GM12865 (cell line): Measurements from ENCODE around the gene ELF4.

ENCODE experiments used
- DNase-seq: peaks from one replicate; pipeline ENCODE4 v3.0.0; 2010; ENCODE audit warnings: low read depth
- H3K4me3 ChIP-seq: 2 replicates; pipeline ENCODE4 v1.5.1; 2011; ENCODE audit warnings: mild to moderate bottlenecking, low read depth, low read length, control low read depth
- TF ChIP-seq, protein P1 (sequence below): IDR thresholded peaks from 2 replicates; pipeline ENCODE4 v1.5.1; 2011; ENCODE audit warnings: low read length, control low read depth, low read depth, inconsistent platforms; ENCODE audit not compliant: insufficient read depth; ENCODE audit errors: missing control alignments

The ELF4 gene

DNA sequence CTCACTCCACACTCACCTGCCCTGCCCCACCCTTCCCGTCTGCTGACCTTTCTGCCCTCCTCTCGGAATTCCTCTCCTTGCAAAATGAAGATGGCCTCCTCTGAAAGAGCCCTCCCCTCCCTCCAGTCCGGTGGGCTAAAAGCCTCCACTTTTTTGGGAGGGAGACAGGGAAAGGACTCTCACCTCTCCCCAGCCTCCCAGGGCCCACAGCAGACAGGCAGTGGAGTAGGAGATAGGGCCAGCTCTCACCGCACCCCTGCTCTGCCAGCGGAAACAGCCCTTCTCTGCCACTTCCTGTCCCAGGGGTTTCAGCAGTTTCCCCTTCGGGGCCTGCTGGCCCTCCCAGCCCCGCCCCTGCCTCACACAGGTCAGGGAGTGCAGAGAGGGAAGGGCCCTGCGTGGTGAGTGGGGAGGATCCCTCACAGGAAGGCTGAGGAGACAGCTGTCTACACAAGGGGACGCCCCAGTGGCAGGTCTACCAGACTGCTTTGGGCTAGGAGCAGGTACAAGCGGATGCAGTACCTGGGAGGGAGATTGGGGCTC is 18.2 kb downstream of the ELF4 start:
- peak overlapping the region; percentile 58 for H3K4me3 ChIP-seq

DNA sequence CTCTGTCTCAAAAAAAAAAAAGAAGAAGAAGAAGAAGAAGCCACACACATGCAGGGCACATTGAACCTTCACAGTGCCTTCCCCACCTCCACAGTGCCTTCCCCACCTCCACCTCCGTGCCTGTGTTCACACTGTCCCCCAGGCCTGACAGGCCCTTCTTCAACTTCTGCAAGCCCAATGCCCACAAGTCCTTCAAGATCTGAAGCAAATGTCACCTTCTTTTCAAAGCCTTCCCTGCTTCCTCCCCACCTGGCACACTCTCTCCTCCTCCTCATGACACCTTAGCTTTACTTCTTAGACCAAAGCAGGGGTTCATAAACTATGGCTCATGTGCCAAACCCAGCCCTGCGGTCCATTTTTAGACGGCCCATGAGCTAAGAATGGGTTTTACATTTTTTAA is 19.9 kb downstream of the ELF4 start:
- TF ChIP-seq, protein P1, sequence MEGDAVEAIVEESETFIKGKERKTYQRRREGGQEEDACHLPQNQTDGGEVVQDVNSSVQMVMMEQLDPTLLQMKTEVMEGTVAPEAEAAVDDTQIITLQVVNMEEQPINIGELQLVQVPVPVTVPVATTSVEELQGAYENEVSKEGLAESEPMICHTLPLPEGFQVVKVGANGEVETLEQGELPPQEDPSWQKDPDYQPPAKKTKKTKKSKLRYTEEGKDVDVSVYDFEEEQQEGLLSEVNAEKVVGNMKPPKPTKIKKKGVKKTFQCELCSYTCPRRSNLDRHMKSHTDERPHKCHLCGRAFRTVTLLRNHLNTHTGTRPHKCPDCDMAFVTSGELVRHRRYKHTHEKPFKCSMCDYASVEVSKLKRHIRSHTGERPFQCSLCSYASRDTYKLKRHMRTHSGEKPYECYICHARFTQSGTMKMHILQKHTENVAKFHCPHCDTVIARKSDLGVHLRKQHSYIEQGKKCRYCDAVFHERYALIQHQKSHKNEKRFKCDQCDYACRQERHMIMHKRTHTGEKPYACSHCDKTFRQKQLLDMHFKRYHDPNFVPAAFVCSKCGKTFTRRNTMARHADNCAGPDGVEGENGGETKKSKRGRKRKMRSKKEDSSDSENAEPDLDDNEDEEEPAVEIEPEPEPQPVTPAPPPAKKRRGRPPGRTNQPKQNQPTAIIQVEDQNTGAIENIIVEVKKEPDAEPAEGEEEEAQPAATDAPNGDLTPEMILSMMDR: no peak
- no peak overlapping the region for H3K4me3 ChIP-seq
- no peak for DNase-seq

More for the DNA sequence above, 18.2 kb downstream of the ELF4 start:
- TF ChIP-seq, protein P1: no peak
- DNase-seq: peak; percentile 94

DNA sequence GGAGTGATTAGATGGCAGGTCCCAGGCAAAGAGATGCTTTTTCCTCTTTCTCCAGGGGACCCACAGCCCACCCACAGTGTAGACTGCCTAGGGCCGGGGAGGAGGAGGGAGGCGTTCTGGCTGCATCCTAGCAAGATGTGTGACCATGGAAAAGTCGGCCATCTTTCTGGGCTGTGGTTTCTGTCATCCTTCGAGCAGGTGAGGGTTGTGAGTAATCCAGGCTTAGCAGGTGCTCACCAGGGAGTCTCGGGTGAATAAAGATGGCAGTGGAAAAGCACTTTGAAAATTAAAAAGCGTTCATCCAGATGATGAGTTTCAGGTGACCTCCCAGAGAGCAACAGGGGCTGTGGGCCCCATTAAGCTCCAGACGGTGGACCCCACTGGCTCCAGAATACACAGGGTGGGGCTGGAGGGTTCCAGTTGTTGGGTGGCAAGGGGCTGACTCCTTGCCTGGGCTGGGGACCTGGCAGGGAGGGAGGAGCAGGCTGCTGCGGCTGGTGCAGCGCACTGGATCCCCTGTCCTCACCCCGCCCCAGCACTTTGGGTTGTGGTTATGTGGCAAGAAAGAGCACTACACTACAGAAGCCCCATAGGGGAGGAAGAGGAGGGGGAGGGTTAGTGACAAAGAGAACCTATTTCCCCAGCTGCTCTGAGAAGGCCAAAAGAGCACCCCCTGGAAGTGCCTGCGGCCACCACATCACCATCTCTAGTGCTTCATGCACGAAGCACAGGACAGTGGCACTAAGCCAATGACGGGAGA is 23.7 kb downstream of the ELF4 start:
- DNase-seq: peak; percentile 90
- TF ChIP-seq, protein P1: no peak
- H3K4me3 ChIP-seq: peak overlapping the region; percentile 64

DNA sequence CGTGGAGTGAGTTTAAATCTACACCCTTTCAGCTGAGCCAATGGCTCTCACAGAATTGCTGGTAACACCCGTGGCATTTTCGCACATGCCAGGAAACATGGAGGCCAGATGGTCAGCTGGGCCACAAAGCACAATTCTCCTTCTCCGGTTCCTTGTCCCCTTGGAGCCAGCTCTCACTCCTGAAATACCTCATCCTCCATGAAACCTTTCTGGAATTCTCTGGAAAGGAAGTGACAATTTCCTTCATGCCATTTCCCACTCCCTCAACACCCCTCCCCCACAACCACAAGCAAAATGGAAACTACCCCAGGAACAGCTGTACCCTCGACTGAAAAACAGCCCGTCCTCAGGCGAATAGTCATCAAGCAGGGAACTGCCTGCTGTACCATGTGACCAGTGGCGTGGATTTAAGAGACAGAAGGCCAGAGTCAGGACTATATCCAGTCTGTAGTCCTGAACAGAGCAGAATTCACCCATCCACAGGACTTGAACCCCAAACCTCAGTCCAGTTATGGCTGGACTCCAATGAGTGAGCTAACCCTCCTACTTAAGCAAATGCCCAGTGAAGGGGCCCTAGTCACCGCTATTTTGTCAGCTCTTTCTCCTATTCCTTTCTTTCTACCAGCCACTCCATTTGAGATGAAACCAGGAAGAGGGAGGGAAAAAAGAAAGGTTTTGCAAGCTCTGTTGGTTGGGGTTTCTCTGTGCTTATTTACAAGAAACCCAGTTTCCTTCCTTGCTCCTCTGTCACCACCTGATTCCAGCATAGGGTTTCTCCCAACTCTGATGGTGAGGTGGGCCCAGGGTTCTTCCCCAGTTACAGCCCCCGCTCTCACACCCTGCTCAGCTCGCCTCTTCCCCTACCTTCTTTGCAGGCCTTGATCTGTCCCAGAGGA is 24.5 kb downstream of the ELF4 start:
- TF ChIP-seq, protein P1: no peak
- peak; percentile 84 for DNase-seq
- H3K4me3 ChIP-seq: peak overlapping the region; percentile 64

DNA sequence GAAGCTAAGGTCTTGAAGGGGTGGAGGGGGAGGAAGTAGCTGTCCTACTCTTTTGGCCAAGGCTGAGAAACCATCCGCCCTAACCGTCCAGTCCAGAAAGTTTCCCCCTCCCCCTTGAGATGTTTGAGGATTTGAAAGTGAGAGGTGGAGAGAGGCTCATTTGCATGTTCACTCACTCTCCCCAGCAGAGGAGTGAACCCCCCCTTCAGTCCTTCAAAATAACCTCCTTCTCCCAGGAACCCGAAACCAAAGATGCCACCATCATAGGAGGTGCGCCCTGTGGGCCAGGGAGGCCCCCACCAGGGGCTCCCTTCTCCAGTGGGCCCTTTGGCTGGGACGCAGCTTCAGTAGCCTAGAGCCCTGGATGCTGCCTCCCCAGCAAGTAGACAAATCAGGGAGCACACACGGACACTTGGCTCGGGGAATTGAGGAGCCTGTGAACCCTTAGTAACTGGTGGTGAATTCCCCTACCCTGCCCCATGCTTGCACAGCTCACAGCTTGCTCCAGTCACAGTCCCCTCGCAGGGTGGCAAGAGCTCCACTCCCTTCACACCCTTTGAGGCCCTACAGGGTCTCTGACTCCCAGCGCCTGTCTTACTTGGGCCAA is 25.6 kb downstream of the ELF4 start:
- peak overlapping the region; percentile 64 for H3K4me3 ChIP-seq
- peak; percentile 90 for DNase-seq
- TF ChIP-seq, protein P1: no peak

DNA sequence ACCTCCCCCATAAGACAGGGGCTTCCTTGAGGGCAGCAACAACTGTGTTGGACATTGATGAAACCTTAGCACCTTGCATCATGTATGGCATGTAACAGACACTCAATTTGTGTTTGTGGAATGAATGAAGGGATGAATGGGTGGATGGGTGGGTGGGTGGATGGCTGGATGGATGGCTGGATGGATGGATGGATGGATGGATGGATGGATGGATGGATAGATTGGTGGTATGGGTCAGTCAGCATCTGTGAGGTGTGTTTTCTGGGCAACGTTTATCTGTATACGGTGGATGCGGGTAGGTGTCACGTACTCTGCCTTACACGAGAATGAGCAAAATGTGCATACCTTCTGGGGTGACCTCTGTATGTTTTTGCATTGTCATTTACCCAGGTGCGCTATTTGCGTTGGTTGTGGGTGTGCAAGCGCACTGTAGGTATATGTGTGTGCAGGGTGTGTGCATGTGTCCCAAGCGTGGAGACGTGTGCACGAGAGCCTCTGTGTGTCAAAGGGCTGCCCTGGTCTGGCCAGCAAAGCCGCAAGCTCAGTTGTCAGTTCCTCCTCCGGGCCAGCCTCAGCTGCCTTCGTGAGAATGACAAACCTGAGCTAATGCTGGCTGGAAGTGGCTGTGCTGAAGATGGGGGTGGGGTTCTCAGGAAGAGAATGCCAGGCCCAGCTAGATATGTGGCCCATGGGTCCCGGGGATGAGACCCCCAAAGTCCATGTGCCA is 26.5 kb downstream of the ELF4 start:
- TF ChIP-seq, protein P1: no peak
- peak; percentile 85 for DNase-seq
- H3K4me3 ChIP-seq: peak overlapping the region; percentile 64
